MM.1S (cell line): ENCODE data around the gene GATAD2A.

Experiments used
- DNase-seq: peaks from one replicate; pipeline ENCODE4 v3.0.0-alpha.2; 2015
- H2AFZ ChIP-seq: fragments of 300-600 bp; sonication (generic); 2 replicates; pipeline ENCODE4 v1.6.0; 2016; ENCODE audit warnings: antibody characterized with exemption, low read length
- H3F3A ChIP-seq: fragments of 300-600 bp; sonication (generic); 2 replicates; pipeline ENCODE4 v1.6.1; 2016; ENCODE audit warnings: mild to moderate bottlenecking, antibody characterized with exemption, low read length, moderate library complexity, mixed read lengths; ENCODE audit not compliant: insufficient read depth
- H3K27ac ChIP-seq: fragments of 300-600 bp; sonication (generic); 2 replicates; pipeline ENCODE4 v1.5.1; 2016; ENCODE audit warnings: mild to moderate bottlenecking, low read length
- H3K27me3 ChIP-seq: fragments of 300-600 bp; sonication (generic); replicated peaks from 2 replicates; pipeline ENCODE4 v1.6.0; 2016; ENCODE audit warnings: low read length; ENCODE audit not compliant: insufficient read depth
- H3K36me3 ChIP-seq: fragments of 300-600 bp; sonication (generic); replicated peaks from 2 replicates; pipeline ENCODE4 v1.6.1; 2016; ENCODE audit warnings: mild to moderate bottlenecking, low read length, mixed read lengths; ENCODE audit not compliant: insufficient read depth
- H3K4me1 ChIP-seq: fragments of 300-600 bp; sonication (generic); 2 replicates; pipeline ENCODE4 v1.6.1; 2016; ENCODE audit warnings: low read length, mixed read lengths
- H3K4me2 ChIP-seq: fragments of 300-600 bp; sonication (generic); 2 replicates; pipeline ENCODE4 v1.6.0; 2016; ENCODE audit warnings: low read depth, low read length
- H3K4me3 ChIP-seq: fragments of 300-600 bp; sonication (generic); 2 replicates; pipeline ENCODE4 v1.5.1; 2016; ENCODE audit warnings: low read length, mixed read lengths
- H3K79me2 ChIP-seq: fragments of 300-600 bp; sonication (generic); 2 replicates; pipeline ENCODE4 v1.6.1; 2016; ENCODE audit warnings: mixed run types, low read length, mixed read lengths
- H3K9ac ChIP-seq: fragments of 300-600 bp; sonication (generic); 2 replicates; pipeline ENCODE4 v1.6.1; 2016; ENCODE audit warnings: low read length, mixed read lengths
- H3K9me2 ChIP-seq: fragments of 300-600 bp; sonication (generic); replicated peaks from 2 replicates; pipeline ENCODE4 v1.6.1; 2016; ENCODE audit warnings: mild to moderate bottlenecking, low read length, mixed read lengths; ENCODE audit not compliant: insufficient read depth
- H3K9me3 ChIP-seq: fragments of 300-600 bp; sonication (generic); replicated peaks from 2 replicates; pipeline ENCODE4 v1.6.1; 2016; ENCODE audit warnings: mild to moderate bottlenecking, low read length, mixed read lengths; ENCODE audit not compliant: insufficient read depth
- H4K20me1 ChIP-seq: fragments of 300-600 bp; sonication (generic); 2 replicates; pipeline ENCODE4 v1.6.1; 2016; ENCODE audit warnings: mild to moderate bottlenecking, low read length, moderate library complexity, mixed read lengths; ENCODE audit not compliant: insufficient read depth
- EZH2 ChIP-seq: fragments of 300-600 bp; sonication (generic); optimal IDR thresholded peaks from 2 replicates; pipeline ENCODE3; 2017; ENCODE audit warnings: low read depth, mild to moderate bottlenecking, antibody characterized with exemption, low read length, mixed read lengths
- EZH2phosphoT487 ChIP-seq: fragments of 300-600 bp; sonication (generic); IDR thresholded peaks from 2 replicates; pipeline ENCODE4 v1.6.1; 2018; ENCODE audit warnings: antibody characterized with exemption, low read length
- TF ChIP-seq, protein P1 (sequence below): fragments of 300-600 bp; sonication (generic); IDR thresholded peaks from 2 replicates; pipeline ENCODE4 v1.5.1; 2016; ENCODE audit warnings: antibody characterized with exemption, low read length, mixed read lengths

Gene GATAD2A

DNA sequence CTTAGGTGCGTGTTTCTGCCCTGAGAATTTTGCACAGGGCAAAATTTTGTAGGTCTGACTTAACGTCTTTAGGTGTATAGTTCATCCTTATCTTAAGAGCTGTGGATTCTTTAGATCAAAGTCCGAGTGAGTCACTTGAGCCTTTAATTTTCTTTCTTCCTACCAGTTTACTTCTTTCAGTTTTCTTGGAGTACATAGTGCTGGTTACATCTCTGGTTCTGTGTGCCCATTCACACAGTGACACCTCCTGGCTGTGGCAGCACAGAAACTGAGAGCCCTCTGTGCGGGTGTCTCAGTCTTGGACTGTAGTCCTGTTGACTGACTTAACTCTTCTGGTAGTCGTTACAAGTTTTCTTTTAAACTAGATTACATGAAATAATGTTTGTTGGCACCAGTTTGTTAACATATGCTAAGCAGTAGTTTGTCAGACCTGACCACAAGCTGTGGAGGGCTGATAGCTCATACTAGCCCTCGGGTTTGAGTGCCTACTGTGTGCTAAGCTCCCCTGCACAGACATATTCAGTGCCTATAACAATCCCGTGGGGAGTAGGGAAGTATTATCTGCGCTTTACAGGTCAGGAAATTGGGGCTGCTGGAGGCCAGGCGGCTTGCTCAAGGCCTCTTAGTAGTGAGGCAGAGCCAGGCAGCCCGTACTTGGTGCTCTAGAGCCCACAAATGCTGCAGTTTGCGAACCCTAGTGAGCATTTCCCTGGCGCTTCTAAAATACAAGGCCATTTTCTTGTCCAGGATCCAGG, 1.6 kb downstream of the GATAD2A start:
- TF ChIP-seq, protein P1, sequence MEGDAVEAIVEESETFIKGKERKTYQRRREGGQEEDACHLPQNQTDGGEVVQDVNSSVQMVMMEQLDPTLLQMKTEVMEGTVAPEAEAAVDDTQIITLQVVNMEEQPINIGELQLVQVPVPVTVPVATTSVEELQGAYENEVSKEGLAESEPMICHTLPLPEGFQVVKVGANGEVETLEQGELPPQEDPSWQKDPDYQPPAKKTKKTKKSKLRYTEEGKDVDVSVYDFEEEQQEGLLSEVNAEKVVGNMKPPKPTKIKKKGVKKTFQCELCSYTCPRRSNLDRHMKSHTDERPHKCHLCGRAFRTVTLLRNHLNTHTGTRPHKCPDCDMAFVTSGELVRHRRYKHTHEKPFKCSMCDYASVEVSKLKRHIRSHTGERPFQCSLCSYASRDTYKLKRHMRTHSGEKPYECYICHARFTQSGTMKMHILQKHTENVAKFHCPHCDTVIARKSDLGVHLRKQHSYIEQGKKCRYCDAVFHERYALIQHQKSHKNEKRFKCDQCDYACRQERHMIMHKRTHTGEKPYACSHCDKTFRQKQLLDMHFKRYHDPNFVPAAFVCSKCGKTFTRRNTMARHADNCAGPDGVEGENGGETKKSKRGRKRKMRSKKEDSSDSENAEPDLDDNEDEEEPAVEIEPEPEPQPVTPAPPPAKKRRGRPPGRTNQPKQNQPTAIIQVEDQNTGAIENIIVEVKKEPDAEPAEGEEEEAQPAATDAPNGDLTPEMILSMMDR, result peak; percentile 71
- TF ChIP-seq EZH2, result no peak
- no peak for TF ChIP-seq EZH2phosphoT487

GRCh38 chr19:19407633-19407930, 2.1 kb downstream of the GATAD2A start:
- no peaks in the 10 kb centered on the region for H3K27me3 ChIP-seq
- no peaks in the 10 kb centered on the region for H3K36me3 ChIP-seq
- peaks cover 36% of the 10 kb centered on the region for H4K20me1 ChIP-seq
- no peaks in the 10 kb centered on the region for H3K9me2 ChIP-seq
- H3F3A ChIP-seq, result peaks cover 16% of the 10 kb centered on the region
- no peak overlapping the region for H3K4me3 ChIP-seq
- TF ChIP-seq EZH2phosphoT487 (no peak), EZH2 (no peak)
- TF ChIP-seq, protein P1, result no peak
- peaks cover 77% of the 10 kb centered on the region for H3K79me2 ChIP-seq
- H3K9ac ChIP-seq, result peak overlapping the region; percentile 48; the same call in 1 of the 2 replicates
- H3K4me2 ChIP-seq, result peak overlapping the region; percentile 98; the same call in 1 of the 2 replicates
- no peak overlapping the region for H3K27ac ChIP-seq
- DNase-seq, result no peak
- peaks cover 12% of the 10 kb centered on the region for H3K4me1 ChIP-seq
- H2AFZ ChIP-seq, result no peak overlapping the region
- H3K9me3 ChIP-seq, result no peaks in the 10 kb centered on the region

More for the DNA sequence above, 1.6 kb downstream of the GATAD2A start:
- Histone ChIP-seq H2AFZ (peak overlapping the region; percentile 25; the same call in 1 of the 2 replicates), H3K4me1 (peaks cover 12% of the 10 kb centered on the region), H3F3A (peaks cover 16% of the 10 kb centered on the region), H3K4me3 (peak overlapping the region; percentile 82), H3K27ac (peak overlapping the region; percentile 31; the same call in 1 of the 2 replicates), H3K79me2 (peaks cover 72% of the 10 kb centered on the region), H3K9me3 (no peaks in the 10 kb centered on the region), H3K36me3 (no peaks in the 10 kb centered on the region), H3K9me2 (no peaks in the 10 kb centered on the region), H4K20me1 (peaks cover 33% of the 10 kb centered on the region), H3K9ac (peak overlapping the region; percentile 48; the same call in 1 of the 2 replicates), H3K27me3 (no peaks in the 10 kb centered on the region), H3K4me2 (peak overlapping the region; percentile 98)
- peak; percentile 79 for DNase-seq

DNA sequence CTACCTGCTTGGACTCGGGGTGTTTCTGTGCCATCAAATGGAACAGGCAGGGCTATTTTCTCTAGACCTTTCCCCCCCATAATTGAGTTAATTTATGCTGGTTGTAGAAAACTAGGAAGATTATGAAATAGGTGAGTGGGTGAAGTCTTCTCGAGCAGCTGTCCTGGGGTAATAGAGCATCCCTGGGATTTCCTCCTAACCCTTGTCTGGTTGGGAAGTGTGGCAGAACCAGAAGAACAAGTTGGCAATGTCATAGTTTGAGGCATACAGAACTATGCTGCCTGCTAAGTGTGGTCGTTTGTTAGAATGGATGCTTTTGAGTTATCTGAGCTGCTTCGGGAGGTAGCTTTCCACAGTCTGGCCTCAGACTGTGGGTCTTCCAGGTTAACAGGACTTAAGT, 3.7 kb downstream of the GATAD2A start:
- no peaks in the 10 kb centered on the region for H3K27me3 ChIP-seq
- H3K4me3 ChIP-seq, result no peak overlapping the region
- H3K4me2 ChIP-seq, result no peak overlapping the region
- H3F3A ChIP-seq, result peaks cover 16% of the 10 kb centered on the region
- no peaks in the 10 kb centered on the region for H3K36me3 ChIP-seq
- H3K9me2 ChIP-seq, result no peaks in the 10 kb centered on the region
- H3K9me3 ChIP-seq, result no peaks in the 10 kb centered on the region
- no peak overlapping the region for H3K9ac ChIP-seq
- H4K20me1 ChIP-seq, result peaks cover 47% of the 10 kb centered on the region
- H3K79me2 ChIP-seq, result peaks cover 83% of the 10 kb centered on the region
- H3K27ac ChIP-seq, result no peak overlapping the region
- peaks cover 12% of the 10 kb centered on the region for H3K4me1 ChIP-seq
- no peak for DNase-seq
- TF ChIP-seq EZH2phosphoT487 (no peak), EZH2 (no peak)
- TF ChIP-seq, protein P1, result no peak
- no peak overlapping the region for H2AFZ ChIP-seq
